ENCODE results near the gene AP1S2.
A peak's percentile ranks its signal among the peaks of the same experiment; 100 is the strongest.
"Not testable (repeated sequence)": the region's sequence is repeated elsewhere in the genome, so short reads cannot be mapped to it uniquely, and the experiment has no call there.

Gene AP1S2

GRCh38 chrX:15854712-15855567 is at the start of gene AP1S2:
Gene AP1S2, minus strand, starts transcription at chrX:15854813. Its CDS starts 2,289 bp downstream, at chrX:15852524.
- DNase-seq, result peak; percentile 97 to 98

- peak in 1 of 2 experiments; percentile 21 for DNase-seq
These were observed 48.6 kb upstream of the AP1S2 start for GRCh38 chrX:15903186-15903681.

- DNase-seq, result no peak
These were observed 40.7 kb upstream of the AP1S2 start for GRCh38 chrX:15895334-15895733.

- no peak for DNase-seq
These were observed 40.1 kb upstream of the AP1S2 start for GRCh38 chrX:15894724-15895123.

- DNase-seq, result no peak
These were observed 35.9 kb upstream of the AP1S2 start for GRCh38 chrX:15890463-15890862.

GRCh38 chrX:15888062-15888461 is 33.4 kb upstream of the AP1S2 start:
- no peak for DNase-seq

GRCh38 chrX:15883540-15883863 is 28.9 kb upstream of the AP1S2 start:
- DNase-seq, result no peak

GRCh38 chrX:15882704-15883539 is 28.3 kb upstream of the AP1S2 start:
- DNase-seq, result no peak

GRCh38 chrX:15881381-15881897 is 26.8 kb upstream of the AP1S2 start:
- DNase-seq, result no peak

- not testable (repeated sequence) for DNase-seq
These were observed 23.3 kb upstream of the AP1S2 start for GRCh38 chrX:15877914-15878313.

GRCh38 chrX:15877380-15877779 is 22.8 kb upstream of the AP1S2 start:
- no peak for DNase-seq

GRCh38 chrX:15874672-15875071 is 20.1 kb upstream of the AP1S2 start:
- DNase-seq, result no peak

GRCh38 chrX:15873566-15873965 is 19.0 kb upstream of the AP1S2 start:
- DNase-seq, result no peak

- DNase-seq, result no peak
These were observed 15.7 kb upstream of the AP1S2 start for GRCh38 chrX:15870310-15870709.

- DNase-seq, result no peak
These were observed 15.1 kb upstream of the AP1S2 start for GRCh38 chrX:15869695-15870094.

GRCh38 chrX:15866147-15866546 is 11.5 kb upstream of the AP1S2 start:
- DNase-seq, result no peak

- DNase-seq, result no peak
These were observed 10.0 kb upstream of the AP1S2 start for GRCh38 chrX:15864629-15865028.

- no peak for DNase-seq
These were observed 9.4 kb upstream of the AP1S2 start for GRCh38 chrX:15864023-15864422.

- no peak for DNase-seq
These were observed 6.3 kb upstream of the AP1S2 start for GRCh38 chrX:15860921-15861320.

GRCh38 chrX:15858051-15858450 is 3.4 kb upstream of the AP1S2 start:
- DNase-seq, result no peak

GRCh38 chrX:15856636-15857035 is 2.0 kb upstream of the AP1S2 start:
- no peak for DNase-seq

- no peak for DNase-seq
These were observed 1.6 kb upstream of the AP1S2 start for GRCh38 chrX:15856222-15856587.

GRCh38 chrX:15855568-15856221 is 1.1 kb upstream of the AP1S2 start:
- DNase-seq, result no peak

Measured in activated T-cell treated with anti-CD3 and anti-CD28 coated beads, Interleukin-2, amount 50 U/mL, for 48 hours (primary cell).